ENCODE data around the gene COX14.

GRCh38 chr12:50132505-50133135, 20.6 kb downstream of the COX14 start:
- TF ChIP-seq CTCF (IDR thresholded peaks at IDR 0.05) (peak in 1 of 2 donors; percentile 32), POLR2A (IDR thresholded peaks at IDR 0.05) (no peak)

All from suprapubic skin (tissue), 3 donors.